ENCODE measurements around the gene EIF4EBP3. TPM values are rescaled to one million over a fixed set of nuclear protein-coding genes. Genes with fewer than 3 reads are reported as not detected.

The EIF4EBP3 gene
- total and polyA plus RNA-seq, 2 of the 4 experiments (the other 2 are of a cell fraction) = 0.36 to 2.1 TPM

GRCh38 chr5:140594169-140594568, 46.7 kb downstream of the EIF4EBP3 start:
- Histone ChIP-seq H3K36me3 (ENCODE audit: control insufficient read depth, insufficient read depth, low read length) (no peaks in the 10 kb centered on the region), H4K20me1 (ENCODE audit: insufficient read depth, low read length) (no peaks in the 10 kb centered on the region), H3K4ac (ENCODE audit: low read depth, low read length) (no peak overlapping the region), H4K91ac (ENCODE audit: insufficient read depth, low read depth, low read length) (no peak overlapping the region), H3K27ac (ENCODE audit: insufficient read depth, low read length) (no peak overlapping the region), H2BK120ac (ENCODE audit: low read depth, low read length) (no peak overlapping the region), H4K5ac (ENCODE audit: low read depth, low read length) (no peak overlapping the region), H2AFZ (replicated peaks; ENCODE audit: low read length, poor library complexity) (no peak overlapping the region), H2BK15ac (ENCODE audit: low read depth, low read length) (no peak overlapping the region), H2AK9ac (replicated peaks; ENCODE audit: low read depth, low read length, poor library complexity) (no peak overlapping the region), H2BK20ac (ENCODE audit: low read depth, low read length) (no peak overlapping the region), H3K27me3 (ENCODE audit: control insufficient read depth, insufficient read depth, low read length) (peaks cover 2% of the 10 kb centered on the region; the same call in 1 of the 2 replicates), H3K56ac (ENCODE audit: extremely low read depth, insufficient read depth, low read length) (no peak overlapping the region), H3K14ac (replicated peaks; ENCODE audit: low read depth, low read length) (no peak overlapping the region), H3K9me3 (ENCODE audit: control insufficient read depth, insufficient read depth, low read length) (no peaks in the 10 kb centered on the region), H3K4me2 (ENCODE audit: low read depth, low read length) (no peak overlapping the region), H3K4me3 (ENCODE audit: insufficient read depth, low read depth, low read length) (no peak overlapping the region), H2BK5ac (ENCODE audit: low read depth, low read length, poor library complexity, severe bottlenecking) (no peak overlapping the region), H2AK5ac (ENCODE audit: low read depth, low read length) (no peak overlapping the region), H3K9ac (ENCODE audit: low read depth, low read length) (no peak overlapping the region), H3K9me1 (ENCODE audit: insufficient read depth, low read length) (no peaks in the 10 kb centered on the region), H3K23ac (ENCODE audit: low read depth, low read length) (no peak overlapping the region), H3K79me1 (ENCODE audit: low read depth in 1 of 2, low read length in 2 of 2) (no peaks in the 10 kb centered on the region), H3K4me1 (ENCODE audit: control insufficient read depth, insufficient read depth, low read length) (peaks cover 10% of the 10 kb centered on the region), H4K8ac (ENCODE audit: low read depth in 2 of 2, low read length in 2 of 2) (no peak overlapping the region), H3K18ac (ENCODE audit: low read depth, low read length) (no peak overlapping the region)
- no peak for TF ChIP-seq MAZ (IDR thresholded peaks at IDR 0.05; ENCODE audit: borderline replicate concordance, low read depth, low read length)
- no peak for TF ChIP-seq RCOR1 (IDR thresholded peaks at IDR 0.05; ENCODE audit: insufficient replicate concordance, low read length)
- TF ChIP-seq SMC3 (IDR thresholded peaks at IDR 0.05; ENCODE audit: low read depth, low read length) = no peak
- no peak for TF ChIP-seq POLR2A (IDR thresholded peaks at IDR 0.05; ENCODE audit: low read depth, low read length)
- TF ChIP-seq CEBPB (IDR thresholded peaks at IDR 0.05; ENCODE audit: low read depth, low read length) = no peak
- no peak for TF ChIP-seq CTCF (conservative IDR thresholded peaks at IDR 0.05; ENCODE audit: low read depth, low read length)
- TF ChIP-seq MXI1 (IDR thresholded peaks at IDR 0.05; ENCODE audit: borderline replicate concordance, low read depth, low read length) = no peak
- TF ChIP-seq BHLHE40 (IDR thresholded peaks at IDR 0.05; ENCODE audit: low read depth, low read length) = no peak
- TF ChIP-seq CHD1 (IDR thresholded peaks at IDR 0.05; ENCODE audit: low read depth, low read length) = no peak
- no peak for TF ChIP-seq NFE2L2 (IDR thresholded peaks at IDR 0.05; ENCODE audit: low read depth, low read length)
- no peak for TF ChIP-seq FOS (IDR thresholded peaks at IDR 0.05; ENCODE audit: low read depth, low read length)
- TF ChIP-seq RAD21 (IDR thresholded peaks at IDR 0.05; ENCODE audit: low read length) = no peak
- TF ChIP-seq ELK1 (IDR thresholded peaks at IDR 0.05; ENCODE audit: borderline replicate concordance, low read depth, low read length) = no peak
- no peak for TF ChIP-seq RFX5 (IDR thresholded peaks at IDR 0.05; ENCODE audit: low read depth, low read length)
- TF ChIP-seq MAFK (IDR thresholded peaks at IDR 0.05; ENCODE audit: low read depth, low read length) = no peak
- TF ChIP-seq USF2 (IDR thresholded peaks at IDR 0.05; ENCODE audit: low read depth, low read length) = no peak
- DNase-seq = no peak
- no TSS peak for BruUV-seq (replicated peaks)
- CTCF ChIA-PET = no interaction called here
- 68% methylated on average over 3 of the region's 6 CpGs; no CpG with 5 or more reads in 1 of the 2 experiments for WGBS, 2 experiments (ENCODE audit: extremely low coverage in 2 of 2, insufficient read length in 1 of 2)
- dilution Hi-C loops (cut with HindIII; ENCODE audit: low sequenced_read_pairs, unreplicated experiment) (no loop called here), intact Hi-C loops (cut with micrococcal nuclease) (no loop called here), in situ Hi-C loops (cut with MboI; ENCODE audit: low sequenced_read_pairs) (no loop called here)
- no peak for ATAC-seq (ENCODE audit: low read depth)
- POLR2A ChIA-PET (ENCODE audit: unreplicated experiment) = no interaction called here
